Measurements from ENCODE around the gene MRPL2.

DNA sequence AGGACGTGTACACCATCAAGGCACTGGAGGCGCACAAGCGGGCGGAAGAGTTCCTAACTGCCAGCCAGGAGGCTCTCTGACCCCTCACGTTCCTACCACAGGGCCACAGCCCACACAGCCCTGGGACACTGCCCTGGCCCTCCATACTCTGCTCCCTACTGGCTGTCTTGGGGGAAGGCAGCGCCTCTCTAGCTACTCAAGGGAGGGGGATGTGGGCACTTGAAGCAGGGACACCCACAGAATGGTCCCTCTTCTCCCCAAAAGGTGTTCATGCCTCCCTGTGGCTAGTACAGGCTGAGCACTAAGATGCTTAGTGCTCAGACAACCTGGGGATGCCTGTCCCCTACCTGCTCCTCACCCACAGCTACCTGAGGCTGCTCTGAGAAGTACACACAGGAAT, 48.0 kb downstream of the MRPL2 start:
- TF ChIP-seq, protein P1, sequence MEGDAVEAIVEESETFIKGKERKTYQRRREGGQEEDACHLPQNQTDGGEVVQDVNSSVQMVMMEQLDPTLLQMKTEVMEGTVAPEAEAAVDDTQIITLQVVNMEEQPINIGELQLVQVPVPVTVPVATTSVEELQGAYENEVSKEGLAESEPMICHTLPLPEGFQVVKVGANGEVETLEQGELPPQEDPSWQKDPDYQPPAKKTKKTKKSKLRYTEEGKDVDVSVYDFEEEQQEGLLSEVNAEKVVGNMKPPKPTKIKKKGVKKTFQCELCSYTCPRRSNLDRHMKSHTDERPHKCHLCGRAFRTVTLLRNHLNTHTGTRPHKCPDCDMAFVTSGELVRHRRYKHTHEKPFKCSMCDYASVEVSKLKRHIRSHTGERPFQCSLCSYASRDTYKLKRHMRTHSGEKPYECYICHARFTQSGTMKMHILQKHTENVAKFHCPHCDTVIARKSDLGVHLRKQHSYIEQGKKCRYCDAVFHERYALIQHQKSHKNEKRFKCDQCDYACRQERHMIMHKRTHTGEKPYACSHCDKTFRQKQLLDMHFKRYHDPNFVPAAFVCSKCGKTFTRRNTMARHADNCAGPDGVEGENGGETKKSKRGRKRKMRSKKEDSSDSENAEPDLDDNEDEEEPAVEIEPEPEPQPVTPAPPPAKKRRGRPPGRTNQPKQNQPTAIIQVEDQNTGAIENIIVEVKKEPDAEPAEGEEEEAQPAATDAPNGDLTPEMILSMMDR (IDR thresholded peaks at IDR 0.05; ENCODE audit: insufficient read depth, low read depth, low read length): no peak
- no peak for TF ChIP-seq EZH2 (IDR thresholded peaks at IDR 0.05; ENCODE audit: insufficient read depth, low read length)
